Measurements from ENCODE around the gene TBC1D9.

GRCh38 chr4:140617499-140618248, 138.5 kb downstream of the TBC1D9 start:
- TF ChIP-seq CTCF (IDR thresholded peaks at IDR 0.05; ENCODE audit: low read depth, low read length, poor library complexity, severe bottlenecking) (no peak), EZH2phosphoT487 (IDR thresholded peaks at IDR 0.05; ENCODE audit: borderline replicate concordance, low read length) (no peak)

All from DOHH2 (cell line).